Ascending aorta (tissue), 2 donors: ENCODE measurements around the gene HOXB3. TPM values are rescaled to one million over a fixed set of nuclear protein-coding genes. Genes with fewer than 3 reads are reported as not detected.

Source experiments
- DNase-seq, 2 donors: peaks; one replicate each; pipeline ENCODE4 v3.0.0-alpha.2; 2019; ENCODE audit warnings: low spot score in 2 of 2
- H3K27ac ChIP-seq, 2 donors: fragments of 200-600 bp; sonication (generic); one replicate each; pipeline ENCODE4 v1.5.1; 2016 to 2017; ENCODE audit warnings: mild to moderate bottlenecking in 1 of 2
- H3K27me3 ChIP-seq: fragments of 200-600 bp; sonication (generic); one replicate; pipeline ENCODE4 v1.5.1; 2017
- H3K36me3 ChIP-seq, 2 donors: fragments of 200-600 bp; sonication (generic); one replicate each; pipeline ENCODE4 v1.5.1; 2016
- H3K4me1 ChIP-seq, 2 donors: fragments of 200-600 bp; sonication (generic); one replicate each; pipeline ENCODE4 v1.5.1; 2016 to 2017; ENCODE audit warnings: mild to moderate bottlenecking in 1 of 2
- H3K4me3 ChIP-seq, 2 donors: fragments of 200-600 bp; sonication (generic); one replicate each; pipeline ENCODE4 v1.5.1; 2016 to 2017; ENCODE audit warnings: mild to moderate bottlenecking in 1 of 2
- H3K9me3 ChIP-seq, 2 donors: fragments of 200-600 bp; sonication (generic); one replicate each; pipeline ENCODE4 v1.5.1; 2016
- intact Hi-C: fragments of 100-400 bp; cut with DNase I; formaldehyde crosslinking; loops from one replicate; pipeline ENCODE4 v1.15.1; 2023
- total RNA-seq: library from RNA; depleted of rRNA; stranded (reverse); fragments of >200 nt; gene quantifications from one replicate; pipeline ENCODE4 v1.1.0, GENCODE V29; 2016
- TF ChIP-seq, protein P1 (sequence below), 3 experiments: fragments of 200-600 bp in 2 of 3; fragments of 450-650 bp in 1 of 3; sonication (generic) in 2 of 3; IDR thresholded peaks; one replicate each; pipeline ENCODE4 v1.5.1; 2016 to 2019; ENCODE audit warnings: antibody characterized with exemption in 3 of 3, mild to moderate bottlenecking in 1 of 3, moderate library complexity in 1 of 3

HOXB3 gene
- total RNA-seq, 1 donor from 2014 or later = 19.3 TPM

DNA sequence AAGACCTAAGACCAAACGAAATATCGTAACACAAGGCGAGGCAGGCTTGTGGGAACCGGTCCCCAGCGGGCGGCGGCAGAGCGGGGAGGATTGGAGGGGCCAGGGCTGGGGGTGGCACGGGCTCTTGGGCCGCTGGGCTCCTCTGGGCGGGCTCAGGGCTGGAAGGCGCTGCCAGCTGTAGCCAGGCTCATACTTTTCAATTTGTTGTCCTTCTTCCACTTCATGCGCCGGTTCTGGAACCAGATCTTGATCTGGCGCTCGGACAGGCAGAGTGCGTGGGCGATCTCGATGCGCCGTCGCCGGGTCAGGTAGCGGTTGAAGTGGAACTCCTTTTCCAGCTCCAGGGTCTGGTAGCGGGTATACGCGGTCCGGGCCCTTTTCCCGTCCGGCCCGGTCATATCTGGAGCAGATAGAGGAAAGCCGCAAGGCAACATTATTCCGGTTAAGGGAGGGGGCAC is 2.0 kb upstream of the HOXB3 start:
- DNase-seq = no peak
- H3K36me3 ChIP-seq = peaks cover 0 to 8% of the 10 kb centered on the region in 2 donors
- TF ChIP-seq, protein P1, sequence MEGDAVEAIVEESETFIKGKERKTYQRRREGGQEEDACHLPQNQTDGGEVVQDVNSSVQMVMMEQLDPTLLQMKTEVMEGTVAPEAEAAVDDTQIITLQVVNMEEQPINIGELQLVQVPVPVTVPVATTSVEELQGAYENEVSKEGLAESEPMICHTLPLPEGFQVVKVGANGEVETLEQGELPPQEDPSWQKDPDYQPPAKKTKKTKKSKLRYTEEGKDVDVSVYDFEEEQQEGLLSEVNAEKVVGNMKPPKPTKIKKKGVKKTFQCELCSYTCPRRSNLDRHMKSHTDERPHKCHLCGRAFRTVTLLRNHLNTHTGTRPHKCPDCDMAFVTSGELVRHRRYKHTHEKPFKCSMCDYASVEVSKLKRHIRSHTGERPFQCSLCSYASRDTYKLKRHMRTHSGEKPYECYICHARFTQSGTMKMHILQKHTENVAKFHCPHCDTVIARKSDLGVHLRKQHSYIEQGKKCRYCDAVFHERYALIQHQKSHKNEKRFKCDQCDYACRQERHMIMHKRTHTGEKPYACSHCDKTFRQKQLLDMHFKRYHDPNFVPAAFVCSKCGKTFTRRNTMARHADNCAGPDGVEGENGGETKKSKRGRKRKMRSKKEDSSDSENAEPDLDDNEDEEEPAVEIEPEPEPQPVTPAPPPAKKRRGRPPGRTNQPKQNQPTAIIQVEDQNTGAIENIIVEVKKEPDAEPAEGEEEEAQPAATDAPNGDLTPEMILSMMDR (IDR thresholded peaks at IDR 0.05) = no peak
- peaks cover 5 to 9% of the 10 kb centered on the region in 2 donors for H3K4me1 ChIP-seq
- no peaks in the 10 kb centered on the region for H3K9me3 ChIP-seq
- no peak overlapping the region for H3K27ac ChIP-seq
- H3K4me3 ChIP-seq = peak overlapping the region; percentile 5 to 65
- intact Hi-C loops = loop anchor here (2.0 kb wide), 1 partner anchor 239 kb away; no protein-coding TSS in a partner anchor
- H3K27me3 ChIP-seq = no peaks in the 10 kb centered on the region

DNA sequence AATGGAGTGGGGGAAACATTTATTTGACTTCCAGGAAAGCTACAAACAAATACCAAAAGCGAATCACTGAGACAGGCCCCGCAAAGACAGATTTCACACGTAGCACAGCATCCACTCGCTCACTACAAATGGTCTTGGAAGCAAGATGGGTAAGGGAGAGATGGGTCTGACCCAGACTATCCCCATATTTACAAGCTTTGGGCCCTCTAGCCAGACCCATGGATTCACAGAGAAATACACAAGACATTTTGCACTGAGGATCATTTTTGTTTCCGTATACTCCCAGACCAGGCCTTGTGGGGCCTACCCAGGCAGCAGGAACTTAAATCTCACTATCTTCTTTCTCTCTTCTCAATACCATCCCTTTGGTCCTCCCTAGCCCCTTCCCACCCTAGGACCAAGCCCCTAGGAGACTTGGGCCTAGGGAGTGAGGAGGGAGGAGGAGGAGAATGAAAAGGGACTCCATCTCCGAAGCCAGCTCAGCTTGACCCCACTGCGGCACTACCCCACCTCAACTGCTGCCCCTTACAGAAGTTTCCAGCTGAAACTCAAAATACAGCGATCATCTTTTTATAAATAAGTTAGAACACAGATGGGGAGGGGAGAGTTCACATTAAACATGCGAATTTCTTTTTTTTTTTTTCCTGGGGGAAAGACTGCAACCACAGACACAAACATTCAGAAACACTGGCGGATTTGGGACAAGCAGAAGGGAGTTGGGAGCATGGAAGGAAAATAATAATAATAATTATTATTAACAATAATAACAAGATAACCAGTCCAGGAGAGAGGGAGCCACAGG is 1.4 kb upstream of the HOXB3 start:
- Histone ChIP-seq H3K27me3 (no peaks in the 10 kb centered on the region), H3K27ac (no peak overlapping the region), H3K36me3 (peaks cover 0 to 8% of the 10 kb centered on the region in 2 donors), H3K4me1 (peaks cover 5 to 11% of the 10 kb centered on the region in 2 donors), H3K9me3 (no peaks in the 10 kb centered on the region), H3K4me3 (peak overlapping the region in 1 of 2 donors; percentile 65)
- DNase-seq = no peak
- intact Hi-C loops = loop anchor here (2.0 kb wide), 1 partner anchor 239 kb away; no protein-coding TSS in a partner anchor
- TF ChIP-seq, protein P1 (IDR thresholded peaks at IDR 0.05) = no peak

DNA sequence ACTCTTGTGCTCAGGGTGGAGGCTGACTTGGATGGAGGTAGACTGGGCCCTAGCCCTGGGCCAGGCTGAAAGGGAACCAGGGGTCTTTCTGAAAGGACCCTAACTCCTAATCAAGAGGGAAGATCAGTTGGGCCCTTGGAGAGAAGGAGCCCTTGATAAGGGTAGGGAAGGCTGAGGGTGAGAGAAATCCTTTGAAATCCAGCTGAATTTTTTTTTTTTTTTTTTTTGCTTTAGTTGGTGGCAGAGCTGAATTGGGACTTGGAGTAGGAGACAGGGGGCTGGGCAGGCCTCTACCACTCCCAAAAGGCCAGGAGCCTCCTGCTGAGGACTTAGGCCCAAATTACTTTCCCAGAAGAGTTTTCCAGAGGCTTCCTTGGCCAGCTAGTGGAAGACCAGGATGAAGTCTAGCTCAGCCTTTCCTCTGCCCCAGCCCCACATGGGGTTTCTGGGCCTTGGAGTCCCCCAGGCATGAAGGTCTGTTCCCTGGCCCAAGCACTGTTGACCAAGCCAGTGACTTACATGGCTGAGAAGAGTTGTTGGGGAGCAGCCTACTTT is 643 bp upstream of the HOXB3 start:
- intact Hi-C loops = no loop called here
- Histone ChIP-seq H3K36me3 (peaks cover 0 to 8% of the 10 kb centered on the region in 2 donors), H3K27me3 (no peaks in the 10 kb centered on the region), H3K4me1 (peaks cover 5 to 16% of the 10 kb centered on the region in 2 donors), H3K4me3 (no peak overlapping the region), H3K9me3 (no peaks in the 10 kb centered on the region), H3K27ac (no peak overlapping the region)
- TF ChIP-seq, protein P1 (IDR thresholded peaks at IDR 0.05) = no peak
- no peak for DNase-seq

DNA sequence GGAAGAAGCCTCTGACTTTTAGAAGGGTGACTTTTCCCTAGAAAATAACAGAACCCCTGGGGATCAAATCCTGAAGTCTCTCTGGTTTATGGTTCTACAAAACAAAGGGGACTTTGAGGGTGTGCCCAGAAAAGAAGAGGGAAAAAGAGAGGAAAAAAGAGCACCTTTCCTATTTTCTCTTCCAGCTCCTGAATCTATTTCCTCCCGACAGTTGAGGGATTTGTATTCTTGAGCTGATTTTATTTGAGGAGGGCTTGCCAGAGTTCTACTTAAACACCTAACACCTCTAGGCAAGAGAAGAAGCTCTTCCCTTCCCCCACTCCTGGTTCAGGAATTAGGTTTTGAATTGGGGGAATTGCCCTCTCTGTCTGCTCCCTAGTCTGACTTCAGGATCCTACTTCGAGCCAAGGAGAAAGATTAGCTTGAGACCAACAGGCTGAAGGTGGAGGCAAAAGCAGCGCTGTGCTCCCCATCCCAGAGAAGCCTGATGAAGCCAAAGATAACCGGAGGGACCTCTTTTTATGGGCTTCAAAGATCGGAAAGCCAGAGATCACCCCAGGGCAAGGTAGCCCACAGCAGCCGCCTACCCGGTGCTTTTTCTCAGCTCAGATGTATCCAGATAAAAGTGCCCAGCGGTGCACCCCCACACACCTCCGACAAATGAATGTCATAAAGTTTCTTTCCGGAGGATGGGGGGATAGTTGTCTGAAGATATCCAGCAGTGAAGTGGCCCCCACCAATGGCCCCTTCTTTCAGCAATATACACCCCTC is 796 bp downstream of the HOXB3 start:
- Histone ChIP-seq H3K4me3 (no peak overlapping the region), H3K27me3 (no peaks in the 10 kb centered on the region), H3K36me3 (no peaks in the 10 kb centered on the region), H3K4me1 (peaks cover 5 to 21% of the 10 kb centered on the region in 2 donors), H3K9me3 (no peaks in the 10 kb centered on the region), H3K27ac (no peak overlapping the region)
- DNase-seq = no peak
- intact Hi-C loops = no loop called here
- TF ChIP-seq, protein P1 (IDR thresholded peaks at IDR 0.05) = no peak

DNA sequence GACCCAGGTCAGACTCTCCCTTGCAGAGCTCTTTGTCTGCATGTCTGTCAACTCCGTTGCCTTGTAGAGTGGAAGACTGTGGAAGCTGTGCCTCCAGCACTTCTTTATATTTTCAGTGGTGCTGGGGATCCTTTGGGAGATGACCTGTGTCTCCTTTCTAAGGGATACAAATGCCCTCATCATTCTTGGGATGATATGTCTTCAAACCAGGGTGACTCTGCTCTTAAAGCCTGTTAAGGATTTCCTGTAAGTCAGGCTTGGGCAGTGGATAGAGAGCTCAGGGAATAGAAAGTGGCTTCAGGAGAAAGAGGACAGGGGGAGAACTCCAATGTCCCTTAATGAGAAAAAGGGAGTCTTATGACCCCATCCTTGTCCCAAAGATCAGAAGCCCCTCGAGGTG is 1.5 kb downstream of the HOXB3 start:
- DNase-seq = no peak
- no peaks in the 10 kb centered on the region for H3K9me3 ChIP-seq
- no peaks in the 10 kb centered on the region for H3K36me3 ChIP-seq
- H3K27ac ChIP-seq = no peak overlapping the region
- H3K4me1 ChIP-seq = peaks cover 5 to 25% of the 10 kb centered on the region in 2 donors
- no peaks in the 10 kb centered on the region for H3K27me3 ChIP-seq
- intact Hi-C loops = no loop called here
- TF ChIP-seq, protein P1 (IDR thresholded peaks at IDR 0.05) = no peak
- no peak overlapping the region for H3K4me3 ChIP-seq
